ENCODE measurements around the gene SNTG2. TPM values are rescaled to one million over a fixed set of nuclear protein-coding genes. Genes with fewer than 3 reads are reported as not detected.

The SNTG2 gene
- total RNA-seq, 2 experiments from 2014 or later = not detected

GRCh38 chr2:1406434-1406833, 455.8 kb downstream of the SNTG2 start:
- no peaks in the 10 kb centered on the region for H3K4me1 ChIP-seq (ENCODE audit: insufficient read depth, low read length, poor library complexity, severe bottlenecking)
- no peaks in the 10 kb centered on the region for H3K9me3 ChIP-seq (ENCODE audit: low read length)
- H3K4me2 ChIP-seq (ENCODE audit: low read length) = no peak overlapping the region
- no peaks in the 10 kb centered on the region for H4K20me1 ChIP-seq (ENCODE audit: insufficient read depth, low read length)
- ChIA-PET CTCF (ENCODE audit: unreplicated experiment) (no interaction called here), POLR2A (no interaction called here)
- no peak for TF ChIP-seq CTCF (conservative IDR thresholded peaks at IDR 0.05; ENCODE audit: low read length)
- TF ChIP-seq EZH2phosphoT487 (IDR thresholded peaks at IDR 0.05; ENCODE audit: borderline replicate concordance, low read depth, low read length) = no peak
- H2AFZ ChIP-seq (ENCODE audit: low read length) = no peak overlapping the region
- no peak overlapping the region for H3K27ac ChIP-seq (ENCODE audit: low read depth, low read length, poor library complexity, severe bottlenecking)
- no peak overlapping the region for H3K4me3 ChIP-seq (ENCODE audit: low read depth, low read length, poor library complexity, severe bottlenecking)
- no peaks in the 10 kb centered on the region for H3K79me2 ChIP-seq (ENCODE audit: insufficient read depth, low read depth, low read length)
- intact Hi-C loops (cut with micrococcal nuclease; ENCODE audit: unreplicated experiment) = no loop called here
- no peaks in the 10 kb centered on the region for H3K9me2 ChIP-seq (ENCODE audit: insufficient read depth, low read length)
- no peak for DNase-seq (ENCODE audit: low spot score)
- no peaks in the 10 kb centered on the region for H3K36me3 ChIP-seq (ENCODE audit: insufficient read depth, low read length)
- no TSS peak for BruUV-seq (replicated peaks)

DNA sequence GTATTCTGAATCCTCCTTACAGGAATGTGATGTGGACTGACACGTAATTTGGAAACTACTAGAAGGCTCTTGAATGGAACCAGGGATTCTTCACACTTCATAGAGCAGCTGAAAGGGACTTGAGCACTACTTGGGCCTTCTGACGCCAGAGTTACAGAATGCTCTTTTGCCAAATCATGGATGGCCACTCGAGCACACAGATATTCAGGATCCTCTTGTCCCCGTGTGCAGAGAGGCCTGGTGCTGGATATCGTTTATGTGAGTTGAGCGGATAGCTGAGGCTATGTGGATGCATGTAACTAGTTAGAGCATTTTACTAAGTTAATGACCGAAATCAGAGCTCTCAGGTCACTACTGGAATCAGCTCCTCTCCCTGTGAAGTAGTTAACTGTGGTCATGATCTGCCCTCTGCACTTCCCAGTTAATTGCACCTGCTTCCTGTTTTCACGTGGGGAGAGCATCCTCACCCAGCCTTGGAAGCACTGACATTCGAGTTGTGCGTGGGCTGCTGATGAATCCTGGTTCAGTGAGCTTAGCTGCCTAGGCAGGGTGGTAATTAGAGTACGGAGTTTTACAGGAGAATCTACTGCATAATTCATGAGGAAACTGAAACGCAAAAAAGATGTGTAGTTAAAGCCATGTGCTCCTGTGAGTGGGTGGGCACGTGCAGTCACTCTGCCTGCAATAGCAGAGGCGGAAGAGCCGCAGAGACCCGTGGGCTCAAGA, 457.5 kb downstream of the SNTG2 start:
- no peak for TF ChIP-seq EZH2phosphoT487 (IDR thresholded peaks at IDR 0.05; ENCODE audit: borderline replicate concordance, low read depth, low read length)
- no peak for TF ChIP-seq CTCF (conservative IDR thresholded peaks at IDR 0.05; ENCODE audit: low read length)
- DNase-seq (ENCODE audit: low spot score) = no peak
- no peak overlapping the region for H3K27ac ChIP-seq (ENCODE audit: low read depth, low read length, poor library complexity, severe bottlenecking)
- H3K79me2 ChIP-seq (ENCODE audit: insufficient read depth, low read depth, low read length) = no peaks in the 10 kb centered on the region
- H3K9me2 ChIP-seq (ENCODE audit: insufficient read depth, low read length) = no peaks in the 10 kb centered on the region
- no peaks in the 10 kb centered on the region for H3K9me3 ChIP-seq (ENCODE audit: low read length)
- ChIA-PET CTCF (ENCODE audit: unreplicated experiment) (no interaction called here), POLR2A (interaction anchor here (0.5 kb wide), 1 partner anchor 79 kb away, joined by 3 read pairs; no protein-coding TSS in a partner anchor)
- no peaks in the 10 kb centered on the region for H3K36me3 ChIP-seq (ENCODE audit: insufficient read depth, low read length)
- H3K4me2 ChIP-seq (ENCODE audit: low read length) = no peak overlapping the region
- intact Hi-C loops (cut with micrococcal nuclease; ENCODE audit: unreplicated experiment) = no loop called here
- H2AFZ ChIP-seq (ENCODE audit: low read length) = no peak overlapping the region
- BruUV-seq (replicated peaks) = no TSS peak
- H3K4me3 ChIP-seq (ENCODE audit: low read depth, low read length, poor library complexity, severe bottlenecking) = no peak overlapping the region
- no peaks in the 10 kb centered on the region for H3K4me1 ChIP-seq (ENCODE audit: insufficient read depth, low read length, poor library complexity, severe bottlenecking)
- H4K20me1 ChIP-seq (ENCODE audit: insufficient read depth, low read length) = no peaks in the 10 kb centered on the region

DNA sequence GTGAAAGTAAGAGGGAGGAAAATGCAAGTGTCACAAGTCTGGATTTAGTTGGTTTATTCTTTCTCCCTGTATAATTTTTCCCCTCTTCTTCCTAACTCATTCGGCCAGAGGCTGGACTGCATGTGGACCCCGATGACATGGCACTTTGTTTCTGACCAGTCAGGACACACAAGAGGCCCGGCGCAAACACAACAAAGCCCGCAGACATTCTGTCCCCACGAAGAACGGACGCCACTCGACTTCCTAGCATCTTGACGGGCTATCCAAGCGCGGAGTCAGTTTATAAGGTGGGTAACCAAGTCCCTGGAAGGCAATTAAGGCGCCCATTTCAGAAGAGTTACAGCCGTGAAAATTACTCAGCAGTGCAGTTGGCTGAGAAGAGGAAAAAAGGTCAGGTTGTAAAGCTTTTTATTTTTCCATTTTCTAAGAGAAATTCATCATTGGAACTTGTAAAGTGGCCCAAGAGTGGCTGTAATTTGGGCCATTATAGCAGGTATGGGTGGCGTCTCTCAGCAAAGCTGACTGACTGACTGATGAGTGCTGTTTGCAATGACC, 462.6 kb downstream of the SNTG2 start, which contains the start of gene TPO:
Gene TPO, plus strand, starts transcription at position 308 of the 555 bp plus-strand sequence. CDS start 946 bp downstream, outside the sequence.
- H3K9me2 ChIP-seq (ENCODE audit: insufficient read depth, low read length) = no peaks in the 10 kb centered on the region
- H3K9me3 ChIP-seq (ENCODE audit: low read length) = no peaks in the 10 kb centered on the region
- no peak within 1 kb of the TSS for H2AFZ ChIP-seq (ENCODE audit: low read length)
- no peaks in the 10 kb centered on the region for H3K4me1 ChIP-seq (ENCODE audit: insufficient read depth, low read length, poor library complexity, severe bottlenecking)
- no peak within 1 kb of the TSS for H3K27ac ChIP-seq (ENCODE audit: low read depth, low read length, poor library complexity, severe bottlenecking)
- ChIA-PET CTCF (ENCODE audit: unreplicated experiment) (no interaction called here), POLR2A (no interaction called here)
- no peaks in the 10 kb centered on the region for H4K20me1 ChIP-seq (ENCODE audit: insufficient read depth, low read length)
- H3K4me3 ChIP-seq (ENCODE audit: low read depth, low read length, poor library complexity, severe bottlenecking) = no peak within 1 kb of the TSS
- H3K79me2 ChIP-seq (ENCODE audit: insufficient read depth, low read depth, low read length) = no peaks in the 10 kb centered on the region
- no TSS peak for BruUV-seq (replicated peaks)
- no peak for DNase-seq (ENCODE audit: low spot score)
- intact Hi-C loops (cut with micrococcal nuclease; ENCODE audit: unreplicated experiment) = no loop called here
- no peak within 1 kb of the TSS for H3K4me2 ChIP-seq (ENCODE audit: low read length)
- TF ChIP-seq EZH2phosphoT487 (IDR thresholded peaks at IDR 0.05; ENCODE audit: borderline replicate concordance, low read depth, low read length) = no peak
- TF ChIP-seq CTCF (conservative IDR thresholded peaks at IDR 0.05; ENCODE audit: low read length) = no peak
- H3K36me3 ChIP-seq (ENCODE audit: insufficient read depth, low read length) = no peaks in the 10 kb centered on the region
